SH-SY5Y (cell line): ENCODE results near the gene LACC1.

Source experiments
- GATA2 ChIP-seq: IDR thresholded peaks from 2 replicates; pipeline ENCODE4 v1.6.1; 2011; ENCODE audit warnings: mild to moderate bottlenecking, low read depth, low read length
- GATA3 ChIP-seq: IDR thresholded peaks from 2 replicates; pipeline ENCODE4 v1.6.1; 2011; ENCODE audit warnings: low read depth, mild to moderate bottlenecking, low read length, moderate library complexity

DNA sequence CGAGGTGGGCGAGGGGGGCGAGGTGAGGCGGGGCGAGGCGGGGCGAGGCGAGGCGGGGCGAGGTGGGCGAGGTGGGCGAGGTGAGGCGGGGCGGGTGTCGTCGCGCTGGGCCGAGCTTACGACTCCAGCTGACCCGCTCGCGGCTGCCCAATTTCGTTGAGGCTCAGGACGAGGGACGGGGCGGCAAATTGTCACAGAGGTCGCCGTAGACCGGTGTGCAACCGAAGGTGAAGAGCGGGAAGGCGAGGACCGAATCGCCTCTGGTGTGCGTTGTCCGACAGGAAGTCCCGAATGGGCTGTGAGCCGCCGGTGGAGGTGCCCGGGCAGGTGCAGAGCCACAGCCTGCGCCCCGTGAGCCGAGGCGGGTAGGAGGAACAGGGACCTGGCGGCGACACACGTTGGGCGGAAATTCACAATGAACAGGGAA lies at the start of gene LACC1:
- no peak for TF ChIP-seq GATA2
- TF ChIP-seq GATA3: no peak
